ENCODE measurements around the gene ALK. TPM values are rescaled to one million over a fixed set of nuclear protein-coding genes. Genes with fewer than 3 reads are reported as not detected.

ALK gene
- total RNA-seq, 1 donor from 2014 or later, result not detected

- intact Hi-C loops (cut with DNase I), result no loop called here
- DNase-seq (ENCODE audit: low spot score), result no peak
Observed at GRCh38 chr2:29374823-29375222, 546.6 kb downstream of the ALK start.

GRCh38 chr2:29373870-29374269, 547.5 kb downstream of the ALK start:
- DNase-seq (ENCODE audit: low spot score), result no peak
- intact Hi-C loops (cut with DNase I), result no loop called here

DNA sequence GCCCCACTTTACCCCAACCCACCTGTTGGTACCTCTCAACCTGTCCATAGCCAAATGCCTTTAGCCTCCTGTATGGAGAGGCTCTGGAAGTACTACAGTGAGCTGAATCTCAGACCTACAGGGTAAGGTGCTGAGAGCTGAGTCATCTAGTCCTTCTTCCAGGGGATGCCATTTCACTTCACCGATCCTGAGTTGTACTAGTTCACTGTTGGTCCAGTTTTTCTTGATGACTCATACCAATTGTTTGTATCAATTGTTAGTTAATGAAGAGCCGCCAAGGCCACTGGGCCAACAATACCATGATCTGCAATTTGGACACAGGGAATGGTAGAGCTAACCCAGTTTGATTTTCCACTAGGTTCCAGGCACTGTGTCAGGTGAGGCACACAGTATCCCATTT, 549.2 kb downstream of the ALK start:
- intact Hi-C loops (cut with DNase I), result no loop called here
- DNase-seq (ENCODE audit: low spot score), result no peak

DNA sequence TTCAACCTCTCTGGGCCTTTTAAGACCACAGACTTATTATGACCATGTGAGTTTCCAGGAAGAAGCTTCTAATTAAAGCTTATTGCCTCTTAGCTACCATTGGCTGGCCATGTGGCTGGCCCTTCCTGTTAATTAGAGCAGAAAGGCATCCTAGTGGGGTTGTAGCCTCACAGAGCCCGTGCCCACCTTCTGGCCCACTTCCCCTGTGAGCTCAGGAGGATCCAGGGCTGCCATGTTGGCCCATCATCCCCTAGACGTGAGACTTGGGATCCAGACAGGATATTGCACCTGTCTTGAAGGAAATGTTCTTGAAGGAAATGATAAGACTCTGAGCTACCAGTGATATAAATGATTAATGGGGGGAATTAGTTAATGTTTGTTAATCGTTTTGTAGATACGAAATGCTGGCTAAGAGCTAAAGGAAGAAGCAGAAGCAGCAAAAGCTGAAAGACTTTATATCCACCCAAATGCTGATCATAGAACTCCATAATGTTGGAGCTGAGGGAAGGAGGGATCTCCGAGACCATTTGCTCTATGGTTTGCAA, 550.7 kb downstream of the ALK start:
- no peak for DNase-seq (ENCODE audit: low spot score)
- intact Hi-C loops (cut with DNase I), result no loop called here

- intact Hi-C loops (cut with DNase I), result no loop called here
Observed at GRCh38 chr2:29370173-29370572, 551.2 kb downstream of the ALK start.

DNA sequence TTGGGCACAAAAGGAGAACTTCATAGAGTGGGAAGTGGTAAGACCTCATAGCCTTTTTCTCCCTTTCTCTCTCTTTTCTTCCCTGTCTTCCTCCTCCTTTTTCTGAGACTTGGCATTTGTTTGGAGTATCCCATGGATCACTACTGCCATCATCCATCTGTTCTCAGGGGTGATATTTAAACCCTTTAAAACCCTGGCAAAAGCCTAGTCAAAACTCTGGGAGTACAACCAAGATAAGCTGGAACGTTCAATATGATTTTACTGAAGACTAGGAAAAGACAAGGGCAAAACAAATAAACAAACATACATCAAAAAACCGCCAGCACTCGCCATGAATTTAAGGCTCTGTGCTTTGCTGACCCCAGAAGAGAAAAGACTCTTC, 552.7 kb downstream of the ALK start:
- DNase-seq (ENCODE audit: low spot score), result no peak
- intact Hi-C loops (cut with DNase I), result no loop called here

More at GRCh38 chr2:29370173-29370572, 551.2 kb downstream of the ALK start:
- no peak for DNase-seq (ENCODE audit: low spot score)

DNA sequence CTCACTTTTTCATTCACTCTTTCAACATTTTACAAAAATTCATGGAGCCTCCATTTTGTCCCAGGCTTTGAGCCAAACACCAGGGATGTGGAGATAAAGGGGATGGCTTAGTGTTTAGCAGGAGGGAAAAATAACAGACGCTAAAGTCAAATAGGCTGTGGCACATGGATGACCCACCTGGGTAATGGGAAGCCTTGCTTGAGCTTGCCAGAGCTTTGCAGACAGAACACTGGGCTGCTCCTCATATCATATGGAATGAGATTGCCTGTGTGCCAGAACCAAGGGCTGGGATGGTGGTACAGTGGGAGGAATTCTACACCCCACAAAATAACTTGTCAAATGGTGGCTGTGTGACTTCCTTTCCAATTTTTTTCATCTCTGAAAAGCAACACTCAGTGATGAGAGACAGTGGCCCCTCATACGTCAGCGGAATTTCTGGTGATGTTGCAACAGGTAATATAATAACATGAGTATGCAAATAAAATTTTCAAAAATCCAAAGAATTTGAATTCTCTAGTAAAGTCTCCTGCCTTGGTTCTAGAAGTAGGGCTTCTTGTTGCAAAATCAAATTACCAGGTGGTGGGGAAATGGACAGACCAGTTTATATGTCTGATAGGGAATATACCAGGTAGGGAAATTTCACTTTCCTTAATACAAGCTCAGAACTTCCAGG, 553.3 kb downstream of the ALK start:
- DNase-seq (ENCODE audit: low spot score), result no peak
- intact Hi-C loops (cut with DNase I), result no loop called here

DNA sequence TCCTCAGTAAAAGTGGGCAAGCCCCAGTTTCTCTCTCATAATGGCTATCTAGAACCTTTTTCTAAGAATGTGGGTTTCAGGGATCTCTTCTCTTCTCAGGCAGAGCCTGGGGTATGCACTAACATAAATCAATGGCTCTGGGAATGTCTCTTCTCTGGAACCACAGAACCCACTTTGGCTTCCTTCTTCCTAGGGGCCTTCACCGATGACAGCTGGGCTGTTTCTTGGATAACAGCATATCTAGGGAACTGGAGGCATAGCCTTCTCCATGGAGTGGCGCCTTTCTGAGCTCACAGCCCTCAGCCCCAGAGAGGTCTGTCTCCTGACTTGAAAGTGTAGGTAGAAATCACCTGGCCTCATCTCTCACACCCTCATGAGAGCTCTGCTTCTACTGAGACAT, 558.3 kb downstream of the ALK start:
- intact Hi-C loops (cut with DNase I), result no loop called here
- DNase-seq (ENCODE audit: low spot score), result no peak

GRCh38 chr2:29361231-29361630, 560.2 kb downstream of the ALK start:
- intact Hi-C loops (cut with DNase I), result no loop called here
- DNase-seq (ENCODE audit: low spot score), result no peak

- intact Hi-C loops (cut with DNase I), result no loop called here
- no peak for DNase-seq (ENCODE audit: low spot score)
Observed at GRCh38 chr2:29360016-29360784, 561.2 kb downstream of the ALK start.

- peak; percentile 22 for DNase-seq (ENCODE audit: low spot score)
- intact Hi-C loops (cut with DNase I), result no loop called here
Observed at GRCh38 chr2:29353403-29353991, 567.9 kb downstream of the ALK start.

- no peak for DNase-seq (ENCODE audit: low spot score)
- intact Hi-C loops (cut with DNase I), result no loop called here
Observed at GRCh38 chr2:29351916-29352591, 569.3 kb downstream of the ALK start.

- intact Hi-C loops (cut with DNase I), result no loop called here
- no peak for DNase-seq (ENCODE audit: low spot score)
Observed at GRCh38 chr2:29351248-29351647, 570.1 kb downstream of the ALK start.

DNA sequence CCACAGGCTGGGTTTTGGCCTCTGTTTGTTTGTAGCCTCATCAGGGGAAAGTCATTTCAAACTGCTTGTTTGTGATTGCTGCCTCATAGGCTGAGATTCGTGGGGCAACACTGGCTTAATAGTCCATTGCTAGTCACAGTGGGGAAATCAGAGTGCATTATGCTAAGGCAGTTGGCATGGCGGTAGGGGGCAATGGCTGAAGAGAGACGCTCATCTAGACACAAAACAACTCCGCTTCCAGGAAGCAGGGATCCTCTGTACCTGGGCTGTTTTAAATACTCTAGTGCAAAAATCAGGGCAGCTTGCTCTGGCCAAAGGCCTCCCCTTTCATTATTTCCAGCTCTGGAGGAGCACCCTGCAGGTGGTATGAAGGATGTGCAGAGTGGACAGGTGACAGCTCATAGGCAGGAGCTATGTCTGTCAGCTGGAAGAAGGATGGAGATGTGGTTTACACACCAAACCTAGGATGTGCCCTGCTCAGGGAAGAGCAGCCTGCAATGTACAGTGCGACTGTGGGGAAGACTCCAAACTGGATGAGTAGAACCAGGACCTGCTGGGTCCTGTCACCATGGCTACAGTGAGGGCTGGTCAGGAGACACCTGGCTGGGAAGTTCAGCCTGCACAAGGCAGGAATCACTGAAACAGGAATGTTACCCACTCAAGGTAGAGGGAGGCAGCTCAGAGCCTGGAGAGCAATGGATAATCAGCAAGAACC, 571.9 kb downstream of the ALK start:
- intact Hi-C loops (cut with DNase I), result no loop called here
- no peak for DNase-seq (ENCODE audit: low spot score)

GRCh38 chr2:29347774-29348461, 573.5 kb downstream of the ALK start:
- intact Hi-C loops (cut with DNase I), result no loop called here
- DNase-seq (ENCODE audit: low spot score), result no peak

DNA sequence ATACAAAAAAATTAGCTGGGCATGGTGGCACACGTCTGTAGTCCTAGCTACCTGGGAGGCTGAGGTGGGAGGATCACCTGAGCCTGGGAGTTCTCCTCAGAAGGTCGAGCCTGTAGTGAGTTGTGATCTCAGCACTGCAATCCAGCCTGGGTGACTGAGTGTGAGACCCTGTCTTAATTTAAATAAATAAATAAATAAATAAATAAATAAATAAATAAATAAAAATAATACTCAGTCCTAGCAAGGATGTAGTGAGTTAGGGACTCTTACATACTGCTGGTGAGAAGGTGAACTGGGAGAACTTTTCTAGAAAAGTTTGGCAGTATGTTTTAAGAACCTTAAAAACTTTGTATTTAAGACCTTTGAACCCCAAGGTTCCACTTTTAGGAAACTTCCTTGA, 576.1 kb downstream of the ALK start:
- DNase-seq (ENCODE audit: low spot score), result no peak
- intact Hi-C loops (cut with DNase I), result no loop called here

DNA sequence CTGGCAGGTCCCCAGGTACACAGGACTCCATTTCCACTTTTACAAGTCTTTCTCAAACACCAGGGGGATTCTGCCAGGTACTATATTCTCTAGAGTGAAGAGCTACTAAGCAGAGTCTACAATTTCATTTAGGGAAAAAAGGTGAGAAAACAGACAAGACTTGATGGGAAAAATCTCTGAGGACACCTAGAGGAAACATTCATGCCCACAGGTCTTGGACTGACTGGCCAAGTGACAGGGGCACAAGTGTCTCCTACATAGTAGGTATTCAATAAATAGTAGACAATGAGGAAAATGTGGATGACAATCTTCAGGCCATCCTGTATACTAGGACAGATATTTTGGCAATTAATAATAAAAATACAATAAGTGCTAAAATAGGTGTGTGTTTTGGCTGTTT, 577.6 kb downstream of the ALK start:
- intact Hi-C loops (cut with DNase I), result no loop called here
- DNase-seq (ENCODE audit: low spot score), result no peak

GRCh38 chr2:29336341-29337241, 584.8 kb downstream of the ALK start:
- DNase-seq (ENCODE audit: low spot score), result no peak
- intact Hi-C loops (cut with DNase I), result no loop called here
